Esophagus muscularis mucosa (tissue), 4 donors: ENCODE results near the gene SLCO3A1. TPM values are rescaled to one million over a fixed set of nuclear protein-coding genes. Genes with fewer than 3 reads are reported as not detected.

Experiments
- DNase-seq: peaks from one replicate; pipeline ENCODE4 v3.0.0-alpha.2; 2017; ENCODE audit errors: extremely low spot score
- H3K27ac ChIP-seq, 4 donors: fragments of 200-600 bp; sonication (generic); replicated peaks in 1 of 4; 1 replicate in 3 of 4; 2 replicates in 1 of 4; pipeline ENCODE4 v1.5.1; 2016 to 2019; ENCODE audit warnings: mild to moderate bottlenecking in 1 of 4
- H3K27me3 ChIP-seq, 4 donors: fragments of 200-600 bp; sonication (generic); one replicate each; pipeline versions ENCODE4 v1.5.1 to v1.6.0; 2016 to 2019
- H3K36me3 ChIP-seq, 4 donors: fragments of 200-600 bp; sonication (generic); one replicate each; pipeline ENCODE4 v1.5.1; 2016 to 2019
- H3K4me1 ChIP-seq, 4 donors: fragments of 200-600 bp; sonication (generic); one replicate each; pipeline ENCODE4 v1.5.1; 2016 to 2019
- H3K4me3 ChIP-seq, 4 donors: fragments of 200-600 bp; sonication (generic); 1 replicate in 2 of 4; 2 replicates in 2 of 4; pipeline ENCODE4 v1.5.1; 2016 to 2019; ENCODE audit warnings: mild to moderate bottlenecking in 4 of 4, moderate library complexity in 1 of 4
- H3K9me3 ChIP-seq, 4 donors: fragments of 200-600 bp; sonication (generic); 1 replicate in 3 of 4; 2 replicates in 1 of 4; pipeline ENCODE4 v1.5.1; 2016 to 2019
- EP300 ChIP-seq: sonication (generic); formaldehyde crosslinking; IDR thresholded peaks from one replicate; pipeline ENCODE4 v1.6.1; 2017; ENCODE audit warnings: antibody characterized with exemption
- POLR2A ChIP-seq: fragments of 450-650 bp; IDR thresholded peaks from one replicate; pipeline ENCODE4 v1.6.1; 2017; ENCODE audit warnings: antibody characterized with exemption, moderate library complexity, mild to moderate bottlenecking, low read depth
- POLR2AphosphoS5 ChIP-seq, 2 donors: sonication (generic); formaldehyde crosslinking; IDR thresholded peaks; one replicate each; pipeline ENCODE4 v1.6.1; 2017; ENCODE audit warnings: antibody characterized with exemption in 2 of 2
- WGBS: methylation state at CpG from one replicate; pipeline ENCODE4 v1.1.5; 2018; 5-methylcytosine and 5-hydroxymethylcytosine counted together
- intact Hi-C: fragments of 100-400 bp; cut with DNase I; formaldehyde crosslinking; loops from one replicate; pipeline ENCODE4 v1.15.1; 2023
- total RNA-seq, 4 donors: library from RNA; depleted of rRNA; stranded (reverse); fragments of >200 nt; gene quantifications; one replicate each; pipeline versions ENCODE4 v1.1.0 to v1.2.1, GENCODE V29; 2016
- TF ChIP-seq, protein P1 (sequence below), 3 experiments: fragments of 200-600 bp in 2 of 3; fragments of 450-650 bp in 1 of 3; sonication (generic) in 2 of 3; IDR thresholded peaks; one replicate each; pipeline ENCODE4 v1.5.1; 2017 to 2019; ENCODE audit warnings: antibody characterized with exemption in 3 of 3, mild to moderate bottlenecking in 2 of 3, moderate library complexity in 1 of 3

Gene SLCO3A1
- total RNA-seq, 4 donors from 2014 or later = 5.6 to 17.5 (median 12.3) TPM

DNA sequence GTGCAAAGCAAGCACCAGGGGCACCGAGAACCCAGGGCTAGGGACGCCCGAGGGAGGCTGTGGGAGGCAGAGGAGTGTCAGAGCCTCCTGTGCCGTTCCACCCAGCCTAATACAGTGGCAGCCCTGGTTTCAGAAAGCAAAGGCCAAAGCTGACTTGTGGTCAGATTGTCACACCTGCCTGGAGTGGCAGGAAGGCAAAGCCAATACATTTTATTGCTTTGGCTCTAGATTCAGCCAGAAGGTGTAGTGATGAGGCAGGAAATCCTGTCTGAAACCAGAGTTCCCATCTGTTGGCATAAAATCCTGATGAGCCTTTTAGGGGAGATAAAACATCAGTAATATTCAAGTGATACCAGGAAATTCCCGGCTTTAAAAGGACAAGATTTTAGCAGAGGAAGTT lies 168.3 kb downstream of the SLCO3A1 start:
- Histone ChIP-seq H3K27ac (no peak overlapping the region), H3K36me3 (no peaks in the 10 kb centered on the region), H3K9me3 (no peaks in the 10 kb centered on the region), H3K27me3 (no peaks in the 10 kb centered on the region), H3K4me3 (no peak overlapping the region), H3K4me1 (peaks cover 12 to 41% (median 26%) of the 10 kb centered on the region in 4 donors)
- intact Hi-C loops = loop anchor here (2.0 kb wide), 1 partner anchor 75 kb away; no protein-coding TSS in a partner anchor
- TF ChIP-seq, protein P1, sequence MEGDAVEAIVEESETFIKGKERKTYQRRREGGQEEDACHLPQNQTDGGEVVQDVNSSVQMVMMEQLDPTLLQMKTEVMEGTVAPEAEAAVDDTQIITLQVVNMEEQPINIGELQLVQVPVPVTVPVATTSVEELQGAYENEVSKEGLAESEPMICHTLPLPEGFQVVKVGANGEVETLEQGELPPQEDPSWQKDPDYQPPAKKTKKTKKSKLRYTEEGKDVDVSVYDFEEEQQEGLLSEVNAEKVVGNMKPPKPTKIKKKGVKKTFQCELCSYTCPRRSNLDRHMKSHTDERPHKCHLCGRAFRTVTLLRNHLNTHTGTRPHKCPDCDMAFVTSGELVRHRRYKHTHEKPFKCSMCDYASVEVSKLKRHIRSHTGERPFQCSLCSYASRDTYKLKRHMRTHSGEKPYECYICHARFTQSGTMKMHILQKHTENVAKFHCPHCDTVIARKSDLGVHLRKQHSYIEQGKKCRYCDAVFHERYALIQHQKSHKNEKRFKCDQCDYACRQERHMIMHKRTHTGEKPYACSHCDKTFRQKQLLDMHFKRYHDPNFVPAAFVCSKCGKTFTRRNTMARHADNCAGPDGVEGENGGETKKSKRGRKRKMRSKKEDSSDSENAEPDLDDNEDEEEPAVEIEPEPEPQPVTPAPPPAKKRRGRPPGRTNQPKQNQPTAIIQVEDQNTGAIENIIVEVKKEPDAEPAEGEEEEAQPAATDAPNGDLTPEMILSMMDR (IDR thresholded peaks at IDR 0.05) = no peak
- no peak for TF ChIP-seq EP300
- no peak for TF ChIP-seq POLR2A
- no peak for TF ChIP-seq POLR2AphosphoS5 (IDR thresholded peaks at IDR 0.05)
- no peak for DNase-seq
- 82% methylated on average over 5 of the region's 5 CpGs for WGBS

DNA sequence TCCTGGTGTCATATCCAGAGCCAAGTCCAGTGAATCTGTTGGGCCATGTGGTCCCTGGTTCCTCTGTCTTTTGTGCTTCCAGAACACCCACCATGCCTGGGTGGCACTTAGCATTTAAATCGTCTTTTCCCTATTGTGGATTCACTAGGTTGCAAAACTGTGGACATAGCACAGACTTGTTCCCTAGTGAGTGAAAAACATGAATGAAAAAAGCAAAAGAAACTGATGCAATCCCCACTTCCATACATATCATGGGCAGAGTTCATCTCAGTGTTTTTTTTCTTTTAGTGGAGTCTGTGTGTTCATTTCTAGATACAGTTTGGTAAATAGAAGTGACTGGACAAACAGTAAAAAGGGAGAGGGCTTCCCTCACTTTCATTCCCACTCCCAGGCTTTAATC lies 170.5 kb downstream of the SLCO3A1 start:
- no peak overlapping the region for H3K4me3 ChIP-seq
- no peaks in the 10 kb centered on the region for H3K9me3 ChIP-seq
- intact Hi-C loops = loop anchor here (2.0 kb wide), 1 partner anchor 77 kb away; no protein-coding TSS in a partner anchor
- H3K27me3 ChIP-seq = no peaks in the 10 kb centered on the region
- H3K27ac ChIP-seq = no peak overlapping the region
- DNase-seq = no peak
- H3K4me1 ChIP-seq = peaks cover 25 to 42% (median 30%) of the 10 kb centered on the region in 4 donors
- WGBS = 89% methylated on average over 1 of the region's 1 CpG
- TF ChIP-seq POLR2AphosphoS5 (IDR thresholded peaks at IDR 0.05) (no peak), EP300 (no peak), POLR2A (no peak)
- H3K36me3 ChIP-seq = no peaks in the 10 kb centered on the region

DNA sequence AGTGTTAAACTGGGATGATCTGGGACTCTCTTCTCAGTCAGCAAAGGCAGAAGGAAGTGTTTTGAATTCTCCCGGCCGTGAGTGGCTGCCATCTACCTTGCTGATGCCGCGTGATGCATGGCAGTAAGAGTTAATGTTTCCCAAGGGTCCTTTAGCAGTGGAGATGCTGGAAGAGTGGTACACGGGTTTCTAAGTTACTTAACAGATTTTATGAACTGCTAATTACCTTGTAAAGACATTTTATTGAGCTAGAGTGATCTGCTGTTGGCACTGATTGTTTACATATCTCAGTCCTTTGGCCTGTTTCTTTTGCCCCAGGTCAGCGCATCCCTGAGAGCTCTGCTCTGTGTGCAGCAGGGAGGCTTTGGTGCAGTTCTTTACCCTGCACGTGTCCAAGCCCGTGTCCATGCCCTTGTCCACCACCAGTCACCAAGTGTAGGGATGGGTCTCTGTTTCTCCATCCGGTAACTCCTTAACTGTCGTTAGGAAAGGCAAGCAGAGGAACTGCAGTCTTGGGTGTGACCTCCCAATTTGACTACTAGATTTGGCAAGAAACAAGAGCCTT lies 172.3 kb downstream of the SLCO3A1 start:
- Histone ChIP-seq H3K36me3 (no peaks in the 10 kb centered on the region), H3K27ac (no peak overlapping the region), H3K4me1 (peaks cover 26 to 43% (median 37%) of the 10 kb centered on the region in 4 donors), H3K9me3 (no peaks in the 10 kb centered on the region), H3K4me3 (no peak overlapping the region), H3K27me3 (no peaks in the 10 kb centered on the region)
- TF ChIP-seq EP300 (no peak), POLR2AphosphoS5 (IDR thresholded peaks at IDR 0.05) (no peak), POLR2A (no peak)
- TF ChIP-seq, protein P1 (IDR thresholded peaks at IDR 0.05) = no peak
- WGBS = 88% methylated on average over 6 of the region's 10 CpGs
- intact Hi-C loops = no loop called here
- DNase-seq = no peak

DNA sequence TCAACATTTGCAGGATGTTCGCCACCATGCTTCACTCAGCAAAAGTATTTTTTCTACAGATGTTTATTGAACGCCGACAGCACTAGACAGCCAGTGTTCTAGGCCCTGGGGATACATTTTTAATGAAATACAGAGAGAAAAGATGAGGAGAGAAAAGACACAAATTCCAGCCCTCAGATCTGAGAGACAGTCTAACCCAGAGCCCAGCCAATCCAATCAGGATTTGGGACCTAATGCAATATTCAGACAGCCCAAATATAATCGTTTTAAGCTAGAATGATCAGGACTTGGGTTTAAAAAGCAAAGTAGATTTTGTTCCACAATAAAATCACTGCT lies 174.8 kb downstream of the SLCO3A1 start:
- no peak overlapping the region for H3K4me3 ChIP-seq
- intact Hi-C loops = no loop called here

DNA sequence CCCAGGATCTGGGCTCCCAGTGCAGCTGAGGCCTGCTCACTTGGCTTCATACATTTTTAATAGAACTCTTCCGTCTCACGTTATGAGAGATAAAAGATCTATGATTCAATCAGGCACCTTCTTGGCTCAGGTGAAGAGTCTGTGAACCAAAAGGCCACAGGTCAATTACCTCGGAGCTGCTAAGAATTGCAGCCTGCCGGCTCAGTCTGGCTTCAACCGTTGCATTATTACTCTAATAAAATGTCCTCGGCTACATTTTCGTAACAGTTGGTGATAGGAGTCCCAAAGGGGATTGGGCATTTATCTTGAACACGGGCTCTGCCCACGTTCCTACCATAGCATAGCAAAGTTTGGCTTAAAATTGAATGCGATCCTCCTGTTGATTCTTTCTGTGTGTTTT lies 176.3 kb downstream of the SLCO3A1 start:
- no peaks in the 10 kb centered on the region for H3K27me3 ChIP-seq
- peak overlapping the region; percentile 24 to 71 (median 64) for H3K27ac ChIP-seq
- no peak overlapping the region for H3K4me3 ChIP-seq
- 69% methylated on average over 10 of the region's 10 CpGs for WGBS
- no peaks in the 10 kb centered on the region for H3K36me3 ChIP-seq
- TF ChIP-seq, protein P1 (IDR thresholded peaks at IDR 0.05) = no peak
- TF ChIP-seq EP300 = no peak
- no peak for TF ChIP-seq POLR2A
- no peak for TF ChIP-seq POLR2AphosphoS5 (IDR thresholded peaks at IDR 0.05)
- peaks cover 25 to 45% (median 32%) of the 10 kb centered on the region in 4 donors for H3K4me1 ChIP-seq
- no peaks in the 10 kb centered on the region for H3K9me3 ChIP-seq
- intact Hi-C loops = no loop called here
- DNase-seq = no peak

More for the DNA sequence above, 174.8 kb downstream of the SLCO3A1 start:
- H3K9me3 ChIP-seq = no peaks in the 10 kb centered on the region
- peaks cover 18 to 41% (median 29%) of the 10 kb centered on the region in 4 donors for H3K4me1 ChIP-seq
- TF ChIP-seq POLR2A = no peak
- TF ChIP-seq POLR2AphosphoS5 (IDR thresholded peaks at IDR 0.05) = no peak
- TF ChIP-seq, protein P1 (IDR thresholded peaks at IDR 0.05) = no peak
- TF ChIP-seq EP300 = no peak
- no peak for DNase-seq
- no peaks in the 10 kb centered on the region for H3K36me3 ChIP-seq
- H3K27me3 ChIP-seq = no peaks in the 10 kb centered on the region
- WGBS = 67% methylated on average over 4 of the region's 4 CpGs
- H3K27ac ChIP-seq = peak overlapping the region; percentile 24 to 71 (median 64)
